Activated CD4-positive, CD25-positive, alpha-beta regulatory T cell treated with anti-CD3 and anti-CD28 coated beads, Interleukin-2, amount 50 U/mL, for 72 hours (primary cell): Measurements from ENCODE around the gene KCNRG.
A peak's percentile ranks its signal among the peaks of the same experiment; 100 is the strongest.
"Not testable (repeated sequence)": the region's sequence is repeated elsewhere in the genome, so short reads cannot be mapped to it uniquely, and the experiment has no call there.

Experiments
- DNase-seq: peaks from one replicate; pipeline ENCODE4 v3.0.0; 2021

KCNRG gene, protein sequence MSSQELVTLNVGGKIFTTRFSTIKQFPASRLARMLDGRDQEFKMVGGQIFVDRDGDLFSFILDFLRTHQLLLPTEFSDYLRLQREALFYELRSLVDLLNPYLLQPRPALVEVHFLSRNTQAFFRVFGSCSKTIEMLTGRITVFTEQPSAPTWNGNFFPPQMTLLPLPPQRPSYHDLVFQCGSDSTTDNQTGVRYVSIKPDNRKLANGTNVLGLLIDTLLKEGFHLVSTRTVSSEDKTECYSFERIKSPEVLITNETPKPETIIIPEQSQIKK

DNA sequence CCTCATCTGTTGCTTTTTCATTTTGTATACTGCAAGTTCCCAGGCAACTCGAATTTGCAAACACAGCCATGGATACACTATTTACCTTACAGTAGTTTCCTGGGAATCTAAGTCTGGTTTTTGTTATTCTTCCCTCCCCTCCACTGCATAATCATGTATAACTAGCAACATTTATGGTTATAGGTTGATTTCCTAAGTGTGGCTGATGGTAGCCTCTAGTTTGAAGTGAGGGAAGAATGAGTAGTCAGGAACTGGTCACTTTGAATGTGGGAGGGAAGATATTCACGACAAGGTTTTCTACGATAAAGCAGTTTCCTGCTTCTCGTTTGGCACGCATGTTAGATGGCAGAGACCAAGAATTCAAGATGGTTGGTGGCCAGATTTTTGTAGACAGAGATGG, at the start of gene KCNRG:
Gene KCNRG (plus strand): TSS at position 187 of the 400 bp plus-strand sequence. CDS start 50 bp downstream, at position 237.
- no peak for DNase-seq

GRCh38 chr13:49967456-49967855, 47.8 kb upstream of the KCNRG start:
- no peak for DNase-seq

GRCh38 chr13:49972709-49973108, 42.5 kb upstream of the KCNRG start:
- no peak for DNase-seq

DNA sequence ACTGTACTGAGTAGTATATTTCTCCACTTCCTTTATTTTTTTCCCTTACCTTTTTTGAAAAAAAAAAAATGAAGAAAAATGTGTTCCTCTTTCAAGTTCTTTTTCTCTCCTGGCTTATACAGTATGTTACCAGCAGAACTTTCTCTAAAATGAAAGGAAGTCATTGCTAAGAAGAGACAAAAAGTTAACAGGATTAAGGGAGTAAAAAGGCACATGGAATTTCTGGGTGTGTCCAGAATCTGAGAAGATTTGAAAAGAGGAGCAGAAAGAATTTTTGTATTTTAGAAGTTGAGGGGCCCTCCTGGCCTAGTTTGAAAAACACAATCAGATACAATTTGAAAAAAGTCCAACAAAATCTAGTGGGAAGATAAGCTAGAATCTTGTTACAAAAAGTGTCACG, 39.4 kb upstream of the KCNRG start:
- no peak for DNase-seq

DNA sequence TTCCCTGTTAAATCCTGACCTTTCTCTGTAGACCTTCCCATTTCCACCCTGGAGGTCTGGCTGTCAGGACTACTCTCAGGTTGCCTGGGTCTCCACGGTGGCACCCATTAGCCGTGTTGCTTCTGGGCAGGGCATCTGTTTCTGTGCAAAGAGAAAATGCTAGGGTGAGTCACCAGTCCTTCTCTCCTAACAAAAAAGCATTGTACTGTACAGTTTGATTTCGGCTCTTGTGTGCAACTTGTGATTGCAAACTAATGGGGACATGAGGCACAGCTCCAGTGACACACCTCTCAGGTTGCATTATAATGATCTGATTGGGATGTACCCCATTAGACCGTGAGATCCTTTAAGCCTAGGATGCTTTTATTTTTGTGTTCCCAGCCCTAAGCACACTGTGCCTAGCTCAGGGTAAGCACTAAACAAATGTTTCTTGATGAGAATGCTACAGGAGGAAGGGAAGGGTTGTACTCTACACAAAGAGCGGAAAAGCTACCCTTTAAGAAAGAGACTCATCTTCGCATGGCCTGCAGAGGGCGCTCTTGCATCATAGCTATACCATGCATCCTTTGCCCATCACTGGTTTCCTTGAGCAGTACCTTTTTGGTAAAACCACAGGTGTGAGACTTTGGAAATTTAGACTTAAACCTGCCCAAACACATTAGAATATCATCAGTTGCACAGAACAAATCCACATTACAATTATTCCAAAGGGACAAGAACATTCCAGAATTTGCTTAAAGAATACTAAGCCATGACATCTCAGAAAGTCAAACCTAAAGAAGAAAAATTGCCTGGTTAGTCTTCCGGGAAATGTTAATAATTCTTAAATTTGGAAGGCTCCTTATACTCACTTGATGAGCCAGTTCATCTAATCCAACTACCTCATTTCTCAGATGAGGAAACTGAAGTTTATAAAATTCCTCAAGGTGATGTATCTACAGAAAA, 38.7 kb upstream of the KCNRG start:
- DNase-seq = peak; percentile 76

DNA sequence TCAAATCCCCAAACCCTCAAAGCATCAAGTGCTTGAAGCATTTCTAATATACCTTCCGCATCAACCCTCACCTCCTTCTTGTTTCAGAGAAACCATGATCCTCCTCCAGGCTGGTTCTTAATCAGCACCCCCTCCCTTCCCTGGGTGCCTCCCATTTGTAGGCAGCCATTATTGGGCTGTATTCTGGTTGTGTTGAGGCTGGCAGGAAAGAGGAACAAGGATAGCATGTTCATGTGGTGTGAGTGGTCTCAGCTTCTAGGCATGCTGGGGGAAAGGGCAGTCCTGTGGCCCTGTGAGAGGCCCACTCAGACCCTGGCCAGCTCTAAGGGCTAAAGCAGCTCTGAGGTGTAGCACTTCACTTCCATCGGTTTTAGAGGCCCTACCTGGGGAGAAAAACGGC, 37.3 kb upstream of the KCNRG start:
- DNase-seq = no peak

GRCh38 chr13:49980266-49980665, 35.0 kb upstream of the KCNRG start:
- no peak for DNase-seq

GRCh38 chr13:49985129-49985528, 30.1 kb upstream of the KCNRG start:
- no peak for DNase-seq

GRCh38 chr13:49986471-49986870, 28.8 kb upstream of the KCNRG start:
- DNase-seq = no peak

DNA sequence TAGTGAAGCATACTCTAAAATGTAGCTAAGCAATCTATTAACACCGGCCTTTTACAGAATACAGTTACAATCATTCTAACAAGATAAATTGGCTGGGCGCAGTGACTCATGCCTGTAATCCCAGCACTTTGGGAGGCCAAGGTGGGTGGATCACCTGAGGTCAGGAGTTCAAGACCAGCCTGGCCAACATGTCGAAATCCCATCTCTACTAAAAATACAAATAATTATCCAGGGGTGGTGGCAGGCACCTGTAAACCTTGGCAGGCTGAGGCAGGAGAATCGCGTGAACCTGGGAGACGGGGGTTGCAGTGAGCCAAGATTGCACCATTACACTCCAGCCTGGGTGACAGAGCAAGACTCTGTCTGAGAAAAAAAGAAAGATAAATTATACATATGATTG, 24.6 kb upstream of the KCNRG start:
- DNase-seq = not testable (repeated sequence)

- DNase-seq = no peak
These were observed 22.1 kb upstream of the KCNRG start for GRCh38 chr13:49993111-49993510.

DNA sequence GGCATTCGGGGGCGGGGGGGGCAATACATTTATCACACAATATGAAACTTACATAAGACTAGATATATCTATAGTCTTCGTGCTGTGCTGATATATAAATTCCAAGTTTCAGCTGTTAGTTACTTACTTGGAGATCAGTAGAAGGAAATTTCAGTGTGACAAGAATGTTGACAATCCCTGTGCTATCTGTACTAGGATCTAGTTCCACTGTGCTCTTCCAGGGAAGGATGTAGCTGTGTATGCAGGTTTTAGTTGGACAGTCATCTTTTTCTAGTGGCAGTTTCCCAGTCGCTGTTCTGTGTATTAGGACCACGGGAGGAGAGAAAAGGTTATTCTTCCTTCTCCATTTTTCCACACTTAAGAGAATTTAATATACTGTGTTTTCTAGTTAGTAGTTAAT, 21.6 kb upstream of the KCNRG start:
- no peak for DNase-seq

DNA sequence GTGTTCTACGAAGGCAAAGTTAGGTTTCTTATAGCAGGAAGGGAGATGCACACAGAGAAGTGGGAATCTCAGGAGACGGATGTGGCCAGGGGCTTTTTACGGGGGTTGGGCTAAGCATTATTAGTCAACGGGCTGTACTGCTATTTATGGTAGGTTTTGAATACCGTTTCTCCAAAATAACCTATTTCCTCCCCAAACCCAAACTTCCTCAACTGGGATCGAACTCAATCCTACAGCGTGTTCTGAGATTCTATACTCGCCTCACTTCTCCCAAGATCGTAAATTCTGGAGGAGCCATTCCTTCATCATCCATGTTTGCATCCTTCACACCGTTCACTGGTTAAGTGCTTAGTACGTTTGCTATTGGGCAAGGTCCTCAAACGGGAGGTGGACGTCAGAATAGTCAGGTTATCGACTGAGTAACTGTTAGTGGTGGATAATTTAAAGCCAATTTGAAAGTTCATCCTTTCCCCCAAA, 19.6 kb upstream of the KCNRG start:
- no peak for DNase-seq

- peak; percentile 89 for DNase-seq
These were observed 18.9 kb upstream of the KCNRG start for GRCh38 chr13:49996161-49996915.

DNA sequence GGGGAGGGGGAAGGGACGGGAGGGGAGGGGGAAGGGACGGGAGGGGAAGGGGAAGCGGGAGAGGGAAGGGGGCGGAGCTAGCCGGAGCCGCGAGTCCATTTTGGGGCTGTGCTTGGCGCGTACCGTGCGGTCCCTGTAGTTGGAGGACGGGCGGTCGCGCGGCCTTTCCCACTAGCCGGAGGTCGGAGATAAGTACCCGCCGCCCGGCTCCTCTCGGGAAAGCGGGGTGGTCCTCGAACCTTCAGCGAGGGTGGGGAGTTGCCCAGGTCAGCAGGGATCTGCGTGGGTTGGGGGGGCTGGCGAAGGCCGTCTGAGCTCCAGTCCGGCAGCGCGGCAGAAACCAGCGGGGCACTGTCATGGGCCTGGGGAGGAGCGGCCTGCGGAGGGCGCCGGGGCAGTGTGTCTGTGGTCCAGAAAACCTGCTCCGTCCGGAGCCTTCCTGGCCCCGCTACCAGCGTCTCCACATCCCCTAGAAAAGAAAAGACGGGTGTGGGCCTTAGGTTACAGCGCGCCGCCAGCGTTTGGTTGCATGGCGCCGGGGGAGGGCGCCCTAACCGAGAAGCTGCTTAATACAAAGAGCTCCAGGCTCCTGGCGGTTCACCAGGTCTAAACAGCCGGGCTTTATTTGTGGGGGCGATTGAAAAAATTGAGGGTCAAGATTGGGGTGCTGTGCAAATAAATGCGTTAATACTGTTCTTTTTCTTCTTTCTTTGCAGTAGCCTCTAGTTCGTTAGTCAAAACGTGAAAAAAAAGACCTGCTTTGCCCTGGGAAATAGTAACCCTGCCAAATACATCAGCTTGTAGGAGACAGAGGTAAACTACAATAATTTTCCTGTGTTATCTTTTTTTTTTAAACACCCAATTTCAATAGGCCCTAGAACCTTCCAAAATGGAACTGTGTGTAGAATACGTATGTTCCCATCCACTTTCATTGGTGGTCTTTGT, 18.0 kb upstream of the KCNRG start, which contains the start of gene TRIM13:
Gene TRIM13 (plus strand): TSS at position 92 of the 945 bp plus-strand sequence. CDS start 14,899 bp downstream, outside the sequence.
- peak; percentile 83 for DNase-seq

DNA sequence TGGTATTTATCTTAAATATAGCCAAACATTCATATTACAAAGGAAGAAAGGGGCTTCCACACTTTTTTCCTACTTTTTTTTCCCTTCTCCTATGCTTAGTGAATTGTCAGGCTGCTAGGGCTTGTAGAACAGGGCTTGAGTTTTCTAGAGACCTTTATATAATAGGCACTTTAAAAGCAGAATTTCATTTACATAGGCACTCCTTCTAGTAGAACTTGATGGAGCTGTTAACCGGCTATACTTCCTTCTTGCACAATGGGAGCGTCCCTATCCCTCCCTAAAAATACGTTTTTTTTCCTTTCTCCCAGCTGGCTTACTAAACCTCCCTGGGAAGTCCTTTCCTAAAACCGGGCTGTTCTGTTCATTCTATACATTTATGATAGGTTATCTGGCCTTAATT, 17.3 kb upstream of the KCNRG start:
- no peak for DNase-seq

DNA sequence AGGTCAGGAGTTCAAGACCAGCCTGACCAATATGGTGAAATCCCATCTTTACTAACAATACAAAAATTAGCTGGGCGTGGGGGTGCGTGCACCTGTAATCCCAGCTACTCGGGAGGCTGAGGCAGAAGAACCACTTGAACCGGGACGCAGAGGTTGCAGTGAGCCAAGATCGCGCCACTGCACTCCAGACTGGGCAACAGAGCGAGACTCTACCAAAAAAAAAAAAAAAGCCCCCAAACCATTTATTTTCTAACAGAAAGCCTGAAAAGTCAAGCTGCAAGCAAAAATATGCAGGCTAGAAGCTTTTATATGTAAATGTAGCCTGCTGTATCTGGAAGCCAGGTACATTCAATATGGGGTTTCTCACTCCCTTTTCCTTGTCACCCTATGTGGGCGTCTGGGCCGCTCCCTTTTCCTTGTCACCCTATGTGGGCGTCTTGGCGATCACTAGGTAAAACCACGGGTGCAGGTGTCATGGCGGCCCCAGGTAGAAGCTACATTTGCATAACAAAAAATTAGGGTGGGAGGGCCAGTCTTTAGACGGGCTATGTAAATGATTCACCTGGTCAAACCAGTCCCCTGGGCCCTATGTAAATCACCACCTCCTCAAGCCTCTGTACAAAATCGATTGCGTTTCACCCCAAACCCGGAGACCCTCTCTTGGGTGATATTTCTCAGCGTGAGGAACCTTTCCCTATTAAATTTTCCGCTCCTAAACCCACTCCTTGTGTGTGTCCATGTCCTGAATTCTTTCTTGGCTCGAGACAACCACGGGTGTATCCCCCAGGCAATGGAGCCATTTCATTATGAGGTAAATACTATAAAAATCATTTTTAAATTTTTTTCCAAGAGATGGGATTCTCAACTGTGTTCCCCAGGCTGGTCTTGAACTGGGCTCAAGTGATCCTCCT, 16.3 kb upstream of the KCNRG start:
- DNase-seq = no peak

GRCh38 chr13:50001287-50001686, 14.0 kb upstream of the KCNRG start:
- no peak for DNase-seq

DNA sequence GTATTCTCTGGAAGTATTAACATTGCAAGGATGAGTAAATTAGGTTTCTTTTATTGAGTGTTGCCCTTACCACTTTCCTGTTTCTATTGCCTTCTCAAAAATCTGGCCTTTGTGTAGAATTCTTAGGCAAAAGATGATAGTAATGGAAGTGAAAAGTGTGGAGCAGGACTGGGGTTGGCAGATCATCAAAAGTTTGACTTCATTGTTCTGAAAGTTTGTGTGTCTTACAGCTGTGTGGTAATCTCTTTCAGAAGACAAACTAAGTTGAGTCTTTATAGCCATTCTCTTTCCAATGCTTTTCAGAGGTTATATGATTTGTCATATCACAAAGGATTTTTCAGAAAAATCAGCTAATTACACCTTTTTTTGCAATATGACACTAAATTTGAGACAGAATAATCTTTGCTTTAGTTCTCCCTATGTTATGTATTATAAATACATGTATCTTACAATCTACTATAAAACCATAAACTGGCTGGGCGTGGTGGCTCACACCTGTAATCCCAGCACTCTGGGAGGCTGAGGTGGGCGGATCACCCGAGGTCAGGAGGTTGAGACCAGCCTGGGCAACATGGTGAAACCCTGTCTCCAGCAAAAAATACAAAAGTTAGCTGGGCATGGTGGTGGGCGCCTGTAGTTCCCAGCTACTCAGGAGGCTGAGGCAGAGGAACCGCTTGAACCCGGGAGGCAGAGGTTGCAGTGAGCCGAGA, 8.7 kb upstream of the KCNRG start:
- DNase-seq = no peak

DNA sequence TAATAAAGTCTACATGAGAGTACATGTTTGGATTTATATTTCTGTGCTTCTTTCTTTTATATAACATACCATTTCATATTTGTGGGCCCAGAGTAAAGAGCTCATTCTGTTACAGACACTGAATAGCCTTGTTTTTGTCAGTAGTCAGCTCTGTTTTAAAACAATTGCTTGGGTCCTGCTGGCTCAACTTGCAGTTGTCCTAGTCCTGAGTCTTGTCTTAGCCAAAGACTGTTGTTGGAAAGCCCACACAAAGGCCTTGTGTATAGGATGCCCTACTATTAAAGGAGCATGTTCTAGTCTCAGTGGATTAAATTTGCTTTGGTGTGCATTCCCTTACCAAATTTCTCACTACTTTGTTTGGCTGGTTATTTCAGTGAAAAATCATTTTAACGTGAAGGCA, 3.8 kb upstream of the KCNRG start:
- no peak for DNase-seq
